H9 (cell line): ENCODE measurements around the gene LRRC45. TPM values are rescaled to one million over a fixed set of nuclear protein-coding genes. Genes with fewer than 3 reads are reported as not detected.

Experiments
- DNase-seq: peaks from one replicate; pipeline ENCODE4 v3.0.0-alpha.2; 2017
- H2AFZ ChIP-seq: one replicate; pipeline ENCODE4 v1.6.1; 2013; ENCODE audit warnings: mild to moderate bottlenecking, low read length, control low read depth, moderate library complexity
- H2AK5ac ChIP-seq: 2 replicates; pipeline ENCODE4 v1.6.1; 2013; ENCODE audit warnings: low read length, control low read depth, mixed read lengths; ENCODE audit not compliant: insufficient read length
- H2BK120ac ChIP-seq: one replicate; pipeline ENCODE4 v1.6.1; 2013; ENCODE audit warnings: low read depth, mild to moderate bottlenecking, low read length, control low read depth, inconsistent platforms; ENCODE audit not compliant: poor library complexity, severe bottlenecking
- H2BK12ac ChIP-seq: 2 replicates; pipeline ENCODE4 v1.6.1; 2013; ENCODE audit warnings: low read length, control low read depth, mixed read lengths, low read depth; ENCODE audit not compliant: insufficient read length
- H2BK15ac ChIP-seq: 2 replicates; pipeline ENCODE4 v1.6.1; 2013; ENCODE audit warnings: low read depth, low read length, control low read depth
- H2BK20ac ChIP-seq: one replicate; pipeline ENCODE4 v1.6.1; 2013; ENCODE audit warnings: low read depth, mild to moderate bottlenecking, low read length, control low read depth, inconsistent platforms; ENCODE audit not compliant: poor library complexity, severe bottlenecking
- H2BK5ac ChIP-seq: 2 replicates; pipeline ENCODE4 v1.6.1; 2013; ENCODE audit warnings: low read length, control low read depth, mixed read lengths; ENCODE audit not compliant: insufficient read length
- H3K14ac ChIP-seq: 2 replicates; pipeline ENCODE4 v1.6.1; 2013; ENCODE audit warnings: low read length, control low read depth; ENCODE audit not compliant: insufficient read depth
- H3K18ac ChIP-seq: 2 replicates; pipeline ENCODE4 v1.6.1; 2013; ENCODE audit warnings: low read depth, mild to moderate bottlenecking, mixed read lengths, low read length, control low read depth; ENCODE audit not compliant: insufficient read length
- H3K23ac ChIP-seq: 2 replicates; pipeline ENCODE4 v1.6.1; 2013; ENCODE audit warnings: low read length, control low read depth, mixed read lengths, low read depth; ENCODE audit not compliant: insufficient read length
- H3K23me2 ChIP-seq: 2 replicates; pipeline ENCODE4 v1.6.1; 2013; ENCODE audit warnings: low read depth, mild to moderate bottlenecking, mixed read lengths, low read length, control low read depth; ENCODE audit not compliant: insufficient read length, poor library complexity, severe bottlenecking
- H3K27ac ChIP-seq: 2 replicates; pipeline ENCODE4 v1.5.1; 2013; ENCODE audit warnings: low read length, control low read depth, mixed read lengths, low read depth; ENCODE audit not compliant: insufficient read length
- H3K27me3 ChIP-seq: 2 replicates; pipeline ENCODE4 v1.6.1; 2013; ENCODE audit warnings: low read length, control low read depth, inconsistent platforms; ENCODE audit not compliant: insufficient read depth
- H3K4ac ChIP-seq: 2 replicates; pipeline ENCODE4 v1.6.1; 2013; ENCODE audit warnings: low read depth, mild to moderate bottlenecking, control low read depth, inconsistent platforms, low read length, moderate library complexity
- H3K4me1 ChIP-seq: 2 replicates; pipeline ENCODE4 v1.6.1; 2013; ENCODE audit warnings: low read length, control low read depth, inconsistent platforms; ENCODE audit not compliant: insufficient read depth
- H3K4me2 ChIP-seq: 2 replicates; pipeline ENCODE4 v1.6.1; 2013; ENCODE audit warnings: low read length, control low read depth, mixed read lengths; ENCODE audit not compliant: insufficient read length, insufficient read depth
- H3K56ac ChIP-seq: 2 replicates; pipeline ENCODE4 v1.6.1; 2013; ENCODE audit warnings: low read depth, mild to moderate bottlenecking, mixed read lengths, low read length, control low read depth; ENCODE audit not compliant: insufficient read length
- H3K79me1 ChIP-seq: 2 replicates; pipeline ENCODE4 v1.6.1; 2013; ENCODE audit warnings: low read depth, mild to moderate bottlenecking, moderate library complexity, low read length, control low read depth, inconsistent platforms; ENCODE audit not compliant: insufficient read depth, poor library complexity, severe bottlenecking
- H3K79me2 ChIP-seq: 2 replicates; pipeline ENCODE4 v1.6.1; 2013; ENCODE audit warnings: low read length, control low read depth, inconsistent platforms; ENCODE audit not compliant: insufficient read depth
- H3K9ac ChIP-seq: 2 replicates; pipeline ENCODE4 v1.6.1; 2013; ENCODE audit warnings: low read length, control low read depth, mixed read lengths; ENCODE audit not compliant: insufficient read length; ENCODE audit errors: extremely low read depth
- H3K9me3 ChIP-seq: one replicate; pipeline ENCODE4 v1.6.1; 2013; ENCODE audit warnings: low read depth, low read length, inconsistent platforms; ENCODE audit not compliant: control insufficient read depth
- H3T11ph ChIP-seq: one replicate; pipeline ENCODE4 v1.6.1; 2013; ENCODE audit warnings: mild to moderate bottlenecking, low read length, control low read depth, inconsistent platforms
- H4K20me1 ChIP-seq: one replicate; pipeline ENCODE4 v1.6.1; 2013; ENCODE audit not compliant: control insufficient read depth, insufficient read length, insufficient read depth
- H4K5ac ChIP-seq: 2 replicates; pipeline ENCODE4 v1.6.1; 2013; ENCODE audit warnings: low read depth, mild to moderate bottlenecking, mixed read lengths, low read length, control low read depth; ENCODE audit not compliant: insufficient read length
- H4K8ac ChIP-seq: replicated peaks from 2 replicates; pipeline ENCODE4 v1.6.1; 2013; ENCODE audit warnings: low read length, control low read depth, mixed read lengths, low read depth; ENCODE audit not compliant: insufficient read length
- H4K91ac ChIP-seq: 2 replicates; pipeline ENCODE4 v1.6.1; 2013; ENCODE audit warnings: low read depth, mild to moderate bottlenecking, moderate library complexity, mixed read lengths, low read length, control low read depth; ENCODE audit not compliant: insufficient read length
- H3K27ac Mint-ChIP-seq, 3 experiments: 2 replicates in 2 of 3; 3 replicates in 1 of 3; pipeline ENCODE4 v1.8.0; 2020 to 2021; ENCODE audit warnings: mixed read lengths in 3 of 3, mild to moderate bottlenecking in 1 of 3, moderate library complexity in 1 of 3
- H3K27me3 Mint-ChIP-seq: 2 replicates; pipeline ENCODE4 v1.8.0; 2021; ENCODE audit warnings: low read depth, mild to moderate bottlenecking, moderate library complexity, mixed read lengths
- H3K36me3 Mint-ChIP-seq, 3 experiments: 2 replicates in 2 of 3; 3 replicates in 1 of 3; pipeline ENCODE4 v1.8.0; 2020 to 2021; ENCODE audit warnings: low read depth in 3 of 3, mixed read lengths in 3 of 3; ENCODE audit not compliant: insufficient read depth in 1 of 3
- H3K4me1 Mint-ChIP-seq, 2 experiments: 2 replicates each; pipeline ENCODE4 v1.8.0; 2020; ENCODE audit warnings: mixed read lengths in 2 of 2
- H3K4me3 Mint-ChIP-seq, 2 experiments: 2 replicates in 1 of 2; 3 replicates in 1 of 2; pipeline ENCODE4 v1.8.0; 2020 to 2021; ENCODE audit warnings: mild to moderate bottlenecking in 2 of 2, mixed read lengths in 2 of 2, moderate library complexity in 1 of 2
- H3K9me3 Mint-ChIP-seq, 2 experiments: 2 replicates in 1 of 2; 3 replicates in 1 of 2; pipeline ENCODE4 v1.8.0; 2020; ENCODE audit warnings: mild to moderate bottlenecking in 2 of 2, mixed read lengths in 2 of 2, moderate library complexity in 1 of 2
- CTCF ChIP-seq: fragments of 200-600 bp; sonication (generic); conservative IDR thresholded peaks from 3 replicates; pipeline ENCODE4 v1.8.0; 2021; ENCODE audit warnings: antibody characterized with exemption, mild to moderate bottlenecking
- WGBS: extraction: QIAGEN DNeasy Blood & Tissue Kit; methylation state at CpG from one replicate; pipeline ENCODE4 v1.1.7; 2013; ENCODE audit warnings: missing lambda C conversion rate, low lambda C conversion rate, mixed read lengths; ENCODE audit not compliant: insufficient read length; ENCODE audit errors: extremely low coverage; 5-methylcytosine and 5-hydroxymethylcytosine counted together
- total RNA-seq: library from RNA; stranded (reverse); gene quantifications from 2 replicates; pipeline ENCODE4 v1.2.1, GENCODE V29; 2021

LRRC45 gene
- total RNA-seq, 1 experiment from 2014 or later = 28.7 TPM

- Histone ChIP-seq H3K79me2 (no peaks in the 10 kb centered on the region), H3K23me2 (peaks cover 15% of the 10 kb centered on the region), H4K20me1 (no peaks in the 10 kb centered on the region), H3T11ph (no peak overlapping the region), H2BK20ac (no peak overlapping the region), H2BK15ac (no peak overlapping the region), H3K4me1 (no peaks in the 10 kb centered on the region), H3K27me3 (no peaks in the 10 kb centered on the region), H3K14ac (no peak overlapping the region), H4K5ac (no peak overlapping the region), H3K4ac (no peak overlapping the region), H4K8ac (no peak overlapping the region), H2AFZ (no peak overlapping the region), H3K27ac (no peak overlapping the region), H2BK120ac (no peak overlapping the region), H2BK5ac (no peak overlapping the region), H3K18ac (no peak overlapping the region), H3K23ac (no peak overlapping the region), H4K91ac (no peak overlapping the region), H2AK5ac (no peak overlapping the region), H3K4me2 (no peak overlapping the region), H3K9me3 (no peaks in the 10 kb centered on the region), H2BK12ac (no peak overlapping the region), H3K56ac (no peak overlapping the region), H3K9ac (no peak overlapping the region), H3K79me1 (no peaks in the 10 kb centered on the region)
- peaks cover 4% of the 10 kb centered on the region; the same call in 1 of the 2 replicates for H3K27me3 Mint-ChIP-seq
- TF ChIP-seq CTCF = no peak
- no peak overlapping the region for H3K27ac Mint-ChIP-seq
- H3K4me3 Mint-ChIP-seq = peak overlapping the region; percentile 70 to 73; a peak in 4 of 5 replicates
- no peaks in the 10 kb centered on the region; a peak in 1 of 5 replicates for H3K9me3 Mint-ChIP-seq
- H3K36me3 Mint-ChIP-seq = peaks cover 4 to 17% (median 13%) of the 10 kb centered on the region in 3 experiments
- DNase-seq = no peak
- WGBS = no CpG with 5 or more reads among the region's 20 CpGs
- peaks cover 4 to 5% of the 10 kb centered on the region in 2 experiments for H3K4me1 Mint-ChIP-seq
Measured at GRCh38 chr17:82063424-82064415, 40.6 kb downstream of the LRRC45 start.
